GM19438 (cell line): Measurements from ENCODE around the gene IQCM.

Experiments used
- ATAC-seq: cut with Tn5 transposase; IDR thresholded peaks from one replicate; pipeline ENCODE4 v1.9.1; 2021; ENCODE audit warnings: low read depth; ENCODE audit not compliant: unreplicated experiment

The IQCM gene

GRCh38 chr4:149815743-149816142, at the start of gene IQCM:
TSS of gene IQCM (minus strand) at chr4:149815843. CDS start at chr4:149742691, 73,152 bp downstream.
- no peak for ATAC-seq

GRCh38 chr4:149857446-149857845, 41.8 kb upstream of the IQCM start:
- ATAC-seq, result no peak

- no peak for ATAC-seq
Observed at GRCh38 chr4:149845743-149846142, 30.1 kb upstream of the IQCM start.

- no peak for ATAC-seq
Observed at GRCh38 chr4:149841686-149842085, 26.0 kb upstream of the IQCM start.

GRCh38 chr4:149838036-149838435, 22.4 kb upstream of the IQCM start:
- no peak for ATAC-seq

- ATAC-seq, result no peak
Observed at GRCh38 chr4:149836546-149836945, 20.9 kb upstream of the IQCM start.

GRCh38 chr4:149835280-149835679, 19.6 kb upstream of the IQCM start:
- ATAC-seq, result no peak

- no peak for ATAC-seq
Observed at GRCh38 chr4:149831656-149832208, 16.1 kb upstream of the IQCM start.

GRCh38 chr4:149830823-149831222, 15.2 kb upstream of the IQCM start:
- ATAC-seq, result no peak

GRCh38 chr4:149825336-149825735, 9.7 kb upstream of the IQCM start:
- ATAC-seq, result no peak

GRCh38 chr4:149823769-149824221, 8.2 kb upstream of the IQCM start:
- no peak for ATAC-seq

- no peak for ATAC-seq
Observed at GRCh38 chr4:149801416-149801815, 14.2 kb downstream of the IQCM start.

GRCh38 chr4:149799546-149799945, 16.1 kb downstream of the IQCM start:
- no peak for ATAC-seq

- ATAC-seq, result no peak
Observed at GRCh38 chr4:149796381-149796780, 19.3 kb downstream of the IQCM start.

- no peak for ATAC-seq
Observed at GRCh38 chr4:149795256-149795655, 20.4 kb downstream of the IQCM start.

- no peak for ATAC-seq
Observed at GRCh38 chr4:149794352-149794751, 21.3 kb downstream of the IQCM start.

- no peak for ATAC-seq
Observed at GRCh38 chr4:149793459-149793858, 22.2 kb downstream of the IQCM start.

- no peak for ATAC-seq
Observed at GRCh38 chr4:149791851-149792250, 23.8 kb downstream of the IQCM start.

- no peak for ATAC-seq
Observed at GRCh38 chr4:149790172-149790907, 25.3 kb downstream of the IQCM start.

GRCh38 chr4:149788300-149788699, 27.3 kb downstream of the IQCM start:
- no peak for ATAC-seq

- no peak for ATAC-seq
Observed at GRCh38 chr4:149785696-149786431, 29.8 kb downstream of the IQCM start.

GRCh38 chr4:149784018-149784417, 31.6 kb downstream of the IQCM start:
- no peak for ATAC-seq
